Stimulated activated CD8-positive, alpha-beta memory T cell treated with anti-CD3 and anti-CD28 coated beads, Interleukin-7, amount 100 ng/mL, for 4 hours (primary cell): ENCODE data around the gene SUGP2.

Experiments used
- DNase-seq, 2 donors: peaks; one replicate each; pipeline ENCODE4 v3.0.0-alpha.2; 2020; ENCODE audit warnings: low read depth in 2 of 2

Gene SUGP2

DNA sequence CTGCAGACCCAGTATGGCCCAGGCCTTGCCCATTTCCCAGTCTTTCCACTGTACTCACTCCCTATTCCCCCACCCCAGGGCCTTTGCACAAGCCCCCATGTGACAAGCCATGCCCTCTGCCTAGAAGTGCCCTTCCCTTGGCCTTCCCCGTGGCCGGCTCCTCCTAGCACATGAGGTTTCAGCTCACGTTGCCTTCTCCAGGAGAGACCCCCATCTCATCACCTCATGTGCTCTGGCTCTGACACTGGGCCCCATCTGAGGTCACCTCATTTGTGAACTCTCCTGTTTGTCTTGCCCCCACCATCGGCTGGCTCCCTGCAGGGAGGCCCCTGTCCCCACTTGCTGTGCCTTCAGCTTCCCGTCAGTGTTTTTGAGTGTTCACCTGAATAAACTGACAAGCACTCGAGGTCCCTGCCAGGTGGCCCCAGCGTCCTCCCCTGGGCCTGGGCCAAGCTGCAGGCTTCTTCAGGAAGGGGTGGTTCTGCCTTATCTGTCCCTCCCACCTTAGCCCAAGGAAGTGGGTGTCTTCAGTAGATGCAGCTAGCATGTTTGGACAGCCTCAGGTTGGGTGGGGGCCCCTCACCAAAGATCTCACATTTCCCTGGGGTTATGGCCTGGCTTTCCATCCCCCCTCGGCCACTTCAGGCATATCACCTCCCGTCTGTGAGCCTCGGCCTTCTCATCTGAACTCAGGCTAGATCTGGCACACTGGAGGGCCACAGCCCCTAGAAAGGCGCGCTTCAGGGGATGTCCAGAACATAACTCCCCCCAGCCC lies 26.7 kb upstream of the SUGP2 start:
- DNase-seq = no peak

- DNase-seq = no peak
These were observed 25.9 kb upstream of the SUGP2 start for GRCh38 chr19:19059018-19059836.

DNA sequence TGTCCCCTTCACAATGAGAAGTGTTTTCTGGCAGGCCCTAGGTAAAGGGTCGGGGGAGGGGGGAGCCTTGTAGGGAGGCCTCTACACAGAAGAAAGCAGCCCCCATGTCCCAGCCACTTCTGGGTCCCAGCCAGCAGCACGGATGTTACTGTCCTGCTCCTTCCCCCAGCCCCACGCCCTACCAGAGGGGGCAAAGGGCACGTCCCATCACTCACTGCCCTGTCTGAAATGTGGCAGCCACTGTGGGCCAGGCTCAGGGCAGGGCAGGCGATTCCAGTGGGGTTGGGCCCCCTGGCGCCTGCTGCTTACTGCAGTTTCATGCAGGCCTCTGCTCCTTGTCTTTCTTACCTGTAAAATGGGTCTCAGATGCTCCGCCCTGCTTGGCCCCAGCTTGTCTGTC lies 24.4 kb upstream of the SUGP2 start:
- DNase-seq = no peak

- DNase-seq = no peak
These were observed 24.0 kb upstream of the SUGP2 start for GRCh38 chr19:19057317-19057716.

DNA sequence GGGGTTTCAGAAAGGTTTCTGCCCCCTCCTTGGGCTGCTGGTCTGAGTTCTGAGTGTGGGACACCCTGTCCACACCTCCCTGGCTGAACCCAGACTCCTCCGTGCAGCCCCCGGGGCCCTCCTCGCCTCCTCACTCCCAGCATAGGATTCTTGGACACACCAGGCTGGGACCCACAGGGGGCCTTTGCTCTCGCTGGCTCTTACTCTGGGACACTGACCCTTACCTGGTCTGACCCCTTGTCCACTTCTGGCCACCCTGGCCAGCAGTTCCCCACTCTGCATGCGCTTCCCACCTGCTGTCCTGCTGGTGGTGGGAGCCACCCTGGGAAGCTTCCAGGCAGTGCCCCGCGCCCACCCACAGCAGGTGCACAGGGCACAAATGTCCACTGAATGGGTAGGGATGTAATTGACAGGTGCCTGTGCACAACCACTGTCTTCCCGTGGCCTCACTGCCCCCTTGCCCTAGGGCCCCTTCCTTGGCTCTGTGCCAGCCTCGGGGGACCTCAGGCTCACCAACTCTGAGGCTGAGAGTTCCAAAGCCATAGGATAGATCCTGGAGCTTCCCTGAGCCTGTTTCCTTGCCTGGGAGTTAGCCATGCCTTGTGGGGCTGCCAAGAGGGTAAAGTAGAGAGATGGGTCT lies 23.4 kb upstream of the SUGP2 start:
- DNase-seq = no peak

GRCh38 chr19:19055701-19056100 lies 22.4 kb upstream of the SUGP2 start:
- DNase-seq = no peak

- no peak for DNase-seq
These were observed 21.7 kb upstream of the SUGP2 start for GRCh38 chr19:19054939-19055440.

DNA sequence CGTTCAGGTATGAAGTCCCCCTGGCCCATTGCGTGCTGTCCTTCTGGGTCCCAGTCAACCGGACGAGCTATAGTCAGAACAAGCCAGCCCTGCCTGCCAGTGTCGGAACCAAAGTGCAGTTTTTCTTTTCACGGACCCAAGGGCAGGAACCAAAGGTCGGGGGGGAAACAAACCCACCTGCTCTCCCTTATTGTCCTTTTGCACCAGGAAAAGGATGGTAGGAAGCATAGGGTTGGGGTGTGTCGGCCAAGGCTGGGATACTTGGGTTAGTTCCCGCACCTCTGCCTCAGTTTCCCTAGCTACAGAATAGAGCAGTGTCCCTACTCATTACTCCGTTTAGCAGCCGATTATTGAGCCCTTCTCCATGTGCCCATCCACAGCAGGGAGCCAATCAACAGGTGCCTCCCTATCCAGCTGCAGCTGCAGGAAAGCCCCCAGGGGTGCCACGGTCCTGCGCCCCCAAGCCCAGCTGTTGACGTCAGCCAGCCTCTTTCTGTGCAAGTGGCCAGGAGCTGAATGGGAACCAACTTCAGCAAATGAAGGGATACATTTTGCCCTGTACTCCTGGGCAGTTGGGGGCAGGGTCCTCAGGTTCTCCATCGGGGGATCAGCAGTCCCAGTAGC lies 21.1 kb upstream of the SUGP2 start:
- DNase-seq = no peak

- peak in 1 of 2 donors; percentile 39 for DNase-seq
These were observed 20.4 kb upstream of the SUGP2 start for GRCh38 chr19:19053508-19054314.

DNA sequence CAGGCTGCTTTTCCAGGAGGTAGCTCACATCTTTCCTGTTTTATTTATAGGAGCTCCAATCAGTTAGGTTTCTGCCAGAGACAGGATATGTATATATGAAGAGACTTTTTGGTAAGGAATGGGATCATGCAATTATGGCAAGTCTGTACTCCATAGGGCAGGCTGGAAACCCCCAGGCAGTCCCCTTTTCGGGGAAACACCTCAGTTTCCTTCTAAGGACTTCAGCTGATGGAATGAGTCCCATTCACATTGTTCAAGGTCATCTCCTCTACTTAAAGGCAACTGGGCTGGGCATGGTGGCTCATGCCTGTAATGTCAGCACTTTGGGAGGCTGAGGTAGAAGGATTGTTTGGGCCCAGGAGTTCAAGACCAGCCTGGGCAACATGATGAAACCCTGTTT lies 19.6 kb upstream of the SUGP2 start:
- DNase-seq = no peak

GRCh38 chr19:19051478-19052213 lies 18.3 kb upstream of the SUGP2 start:
- DNase-seq = no peak

- no peak for DNase-seq
These were observed 17.4 kb upstream of the SUGP2 start for GRCh38 chr19:19050731-19051130.

DNA sequence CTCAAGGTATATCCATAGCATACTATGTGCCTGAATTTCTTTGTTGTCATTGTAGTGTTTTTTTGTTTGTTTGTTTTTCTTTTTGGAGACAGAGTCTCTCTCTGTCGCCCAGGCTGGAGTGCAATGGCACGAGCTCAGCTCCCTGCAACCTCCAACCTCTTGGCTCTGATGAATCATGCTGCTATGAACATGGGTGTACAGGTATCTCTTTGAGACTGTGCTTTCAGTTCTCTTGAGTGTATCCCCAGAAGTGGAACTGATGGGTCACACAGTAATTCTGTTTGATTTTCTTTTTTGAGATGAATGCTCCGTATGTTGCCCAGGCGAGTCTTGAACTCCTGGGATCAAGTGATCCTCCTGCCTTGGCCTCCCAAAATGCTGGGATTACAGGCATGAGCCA lies 16.8 kb upstream of the SUGP2 start:
- no peak for DNase-seq

GRCh38 chr19:19049406-19049805 lies 16.1 kb upstream of the SUGP2 start:
- DNase-seq = no peak

GRCh38 chr19:19043881-19044280 lies 10.6 kb upstream of the SUGP2 start:
- DNase-seq = no peak

- DNase-seq = no peak
These were observed 10.2 kb upstream of the SUGP2 start for GRCh38 chr19:19043481-19043880.

DNA sequence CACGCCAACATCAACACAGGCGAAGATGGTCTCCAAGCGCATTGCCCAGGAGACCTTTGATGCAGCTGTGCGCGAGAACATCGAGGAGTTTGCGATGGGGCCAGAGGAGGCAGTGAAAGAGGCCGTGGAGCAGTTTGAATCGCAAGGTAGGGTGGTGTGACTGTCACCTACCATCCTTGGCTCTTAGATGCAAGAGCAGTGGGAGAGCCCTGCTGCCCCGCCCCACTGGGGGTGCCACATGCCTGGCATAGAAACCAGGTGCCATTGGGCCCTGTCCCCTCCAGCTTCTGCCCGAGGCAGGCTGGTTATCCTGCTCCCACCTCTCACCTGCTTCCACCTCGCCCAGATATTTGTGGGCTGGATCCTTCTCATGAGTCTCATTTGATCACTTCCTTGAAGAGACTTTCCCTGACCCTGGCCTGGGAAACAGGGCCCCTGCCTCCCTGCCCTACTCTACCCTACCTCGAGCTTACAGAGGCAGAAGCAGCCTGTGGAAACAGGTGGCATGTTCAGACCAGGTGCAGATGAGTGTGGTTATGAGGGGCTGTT lies 9.5 kb upstream of the SUGP2 start:
- DNase-seq = no peak

GRCh38 chr19:19040417-19040816 lies 7.1 kb upstream of the SUGP2 start:
- no peak for DNase-seq

- no peak for DNase-seq
These were observed 6.6 kb upstream of the SUGP2 start for GRCh38 chr19:19039901-19040300.

DNA sequence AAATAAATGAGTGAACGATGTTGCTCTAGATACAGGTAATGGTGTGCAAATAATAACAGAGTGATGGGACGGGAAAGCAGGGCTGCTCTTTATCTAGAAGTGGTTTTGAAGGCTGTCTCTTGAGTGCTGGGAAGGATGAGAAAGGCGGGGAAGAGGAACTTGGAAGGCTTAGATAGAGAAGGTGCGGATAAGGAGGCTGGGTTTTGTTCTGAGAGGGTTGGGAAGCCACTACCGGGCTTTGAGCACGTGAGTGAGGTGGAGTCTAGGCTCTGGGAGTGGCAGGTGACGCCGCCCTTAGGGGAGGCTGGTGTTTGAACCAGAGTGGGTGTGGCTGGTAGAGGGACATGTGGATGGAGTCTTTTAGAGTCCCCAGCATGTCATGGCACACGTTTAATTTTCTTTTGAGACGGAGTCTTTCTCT lies 897 bp upstream of the SUGP2 start:
- peak; percentile 56 to 73 for DNase-seq
